ENCODE measurements around the gene MASP1.

MASP1 gene

DNA sequence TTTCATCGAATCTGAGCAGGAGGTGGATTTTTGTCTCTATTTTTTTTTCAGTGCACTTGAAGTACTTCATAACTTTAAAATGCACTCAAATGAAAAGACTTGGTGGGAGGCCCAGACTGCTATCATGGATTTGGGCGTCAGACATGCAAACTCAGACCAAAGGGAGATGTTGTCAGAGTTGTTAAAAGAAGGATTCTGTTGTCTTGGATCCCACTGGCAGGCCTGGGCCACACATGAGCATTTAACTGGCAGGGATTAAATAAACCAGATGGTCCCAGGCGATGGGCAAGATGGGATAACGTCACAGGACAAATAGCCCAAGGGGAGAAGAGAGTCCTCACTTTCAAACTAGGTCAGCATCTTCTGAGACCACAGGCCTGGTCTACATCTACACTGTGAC lies 78.8 kb downstream of the MASP1 start:
- Histone ChIP-seq H3K27ac (peak overlapping the region; percentile 29 to 81), H3K4me3 (no peak overlapping the region)
- TF ChIP-seq, protein P1, sequence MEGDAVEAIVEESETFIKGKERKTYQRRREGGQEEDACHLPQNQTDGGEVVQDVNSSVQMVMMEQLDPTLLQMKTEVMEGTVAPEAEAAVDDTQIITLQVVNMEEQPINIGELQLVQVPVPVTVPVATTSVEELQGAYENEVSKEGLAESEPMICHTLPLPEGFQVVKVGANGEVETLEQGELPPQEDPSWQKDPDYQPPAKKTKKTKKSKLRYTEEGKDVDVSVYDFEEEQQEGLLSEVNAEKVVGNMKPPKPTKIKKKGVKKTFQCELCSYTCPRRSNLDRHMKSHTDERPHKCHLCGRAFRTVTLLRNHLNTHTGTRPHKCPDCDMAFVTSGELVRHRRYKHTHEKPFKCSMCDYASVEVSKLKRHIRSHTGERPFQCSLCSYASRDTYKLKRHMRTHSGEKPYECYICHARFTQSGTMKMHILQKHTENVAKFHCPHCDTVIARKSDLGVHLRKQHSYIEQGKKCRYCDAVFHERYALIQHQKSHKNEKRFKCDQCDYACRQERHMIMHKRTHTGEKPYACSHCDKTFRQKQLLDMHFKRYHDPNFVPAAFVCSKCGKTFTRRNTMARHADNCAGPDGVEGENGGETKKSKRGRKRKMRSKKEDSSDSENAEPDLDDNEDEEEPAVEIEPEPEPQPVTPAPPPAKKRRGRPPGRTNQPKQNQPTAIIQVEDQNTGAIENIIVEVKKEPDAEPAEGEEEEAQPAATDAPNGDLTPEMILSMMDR (IDR thresholded peaks at IDR 0.05) = no peak
- no peak for DNase-seq (ENCODE audit: low spot score)

DNA sequence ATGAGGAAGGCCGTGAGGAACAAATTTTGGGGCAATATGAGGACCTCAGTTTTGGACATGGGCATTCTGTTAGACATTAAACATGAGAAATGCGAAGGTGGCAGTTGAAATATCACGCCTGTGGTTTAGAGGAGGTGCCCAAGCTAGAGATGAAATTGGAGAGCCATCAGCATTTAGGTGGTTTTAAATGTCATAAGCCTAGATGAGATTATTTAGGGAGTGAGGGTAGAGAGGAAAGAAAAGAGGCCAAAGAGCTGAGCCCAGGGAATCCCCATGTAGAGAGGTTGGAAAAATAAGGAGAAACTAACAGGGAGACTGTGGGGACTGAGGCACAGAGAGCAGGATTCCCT lies 79.4 kb downstream of the MASP1 start:
- TF ChIP-seq, protein P1 (IDR thresholded peaks at IDR 0.05) = no peak
- DNase-seq (ENCODE audit: low spot score) = no peak
- H3K27ac ChIP-seq = peak overlapping the region; percentile 29 to 81
- no peak overlapping the region for H3K4me3 ChIP-seq

DNA sequence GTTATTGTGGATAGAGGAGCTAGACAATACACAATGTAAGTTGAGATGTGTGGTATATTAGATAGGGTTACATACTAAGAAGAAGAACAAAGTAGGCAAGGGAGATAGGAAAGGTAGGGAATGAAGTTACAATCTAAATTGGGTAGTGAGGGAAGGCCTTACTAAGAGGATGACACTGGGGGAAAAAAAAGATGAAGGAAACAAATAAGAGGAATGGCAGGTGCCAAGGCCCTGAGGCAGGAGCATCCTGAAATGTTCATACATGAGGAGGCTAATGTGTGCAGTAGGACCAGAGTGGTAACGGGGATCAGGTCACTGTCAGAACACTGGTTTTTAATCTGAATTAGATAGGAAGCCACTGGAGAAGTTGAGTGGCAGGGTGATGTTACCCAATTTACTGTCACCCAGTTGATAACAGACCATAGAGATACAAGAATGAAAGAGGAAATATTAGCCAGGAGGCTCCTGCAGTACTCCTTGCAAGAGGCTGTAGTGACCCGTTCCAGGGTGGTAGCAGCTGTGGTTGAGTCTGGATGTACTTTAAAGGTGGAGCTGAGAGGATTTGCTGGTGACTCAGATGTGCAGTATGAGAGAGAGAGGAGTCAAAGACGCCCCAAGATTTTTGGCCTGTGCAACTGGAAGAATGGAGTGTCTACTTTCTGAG lies 79.9 kb downstream of the MASP1 start:
- peak overlapping the region; percentile 68 to 81 for H3K27ac ChIP-seq
- H3K4me3 ChIP-seq = no peak overlapping the region
- no peak for DNase-seq (ENCODE audit: low spot score)
- TF ChIP-seq, protein P1 (IDR thresholded peaks at IDR 0.05) = no peak

DNA sequence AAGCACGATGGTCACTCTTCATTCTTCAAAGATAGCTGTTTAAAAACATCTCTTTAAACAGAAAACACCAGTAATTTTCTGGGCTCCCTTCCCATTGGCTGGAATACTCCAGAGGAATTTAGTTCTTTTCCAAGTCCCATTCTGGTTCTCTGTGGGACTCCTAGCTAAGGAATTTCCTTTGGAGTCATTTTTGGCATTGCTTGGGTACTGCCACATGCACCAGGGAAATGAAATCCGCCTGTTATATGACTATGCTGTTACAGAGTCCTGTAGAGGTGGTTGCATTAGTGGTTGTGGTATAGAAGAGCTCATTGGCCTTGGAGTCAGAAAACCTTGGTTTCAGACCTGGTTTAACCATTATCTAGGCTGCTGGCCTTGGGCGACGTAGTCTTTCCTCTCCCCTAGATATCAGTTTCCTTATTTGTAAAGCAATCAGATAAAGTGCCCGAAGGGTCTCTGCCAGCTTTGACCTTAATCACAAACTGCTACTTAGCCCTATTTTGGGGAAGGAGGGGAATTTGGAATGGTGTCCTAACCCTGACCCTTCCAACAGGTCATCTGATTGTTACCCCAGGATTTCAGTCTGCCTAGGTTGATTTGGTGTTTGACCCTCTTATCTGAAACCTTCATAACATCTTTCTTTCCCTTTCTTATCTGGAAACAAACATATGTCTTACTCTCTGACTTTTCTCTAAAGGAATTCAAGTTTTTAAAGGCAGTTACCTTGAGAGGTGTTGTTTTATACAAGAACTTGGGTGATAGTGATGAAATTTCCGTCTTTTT lies 80.8 kb downstream of the MASP1 start:
- H3K27ac ChIP-seq = peak overlapping the region; percentile 68 to 81
- no peak overlapping the region for H3K4me3 ChIP-seq
- no peak for DNase-seq (ENCODE audit: low spot score)

DNA sequence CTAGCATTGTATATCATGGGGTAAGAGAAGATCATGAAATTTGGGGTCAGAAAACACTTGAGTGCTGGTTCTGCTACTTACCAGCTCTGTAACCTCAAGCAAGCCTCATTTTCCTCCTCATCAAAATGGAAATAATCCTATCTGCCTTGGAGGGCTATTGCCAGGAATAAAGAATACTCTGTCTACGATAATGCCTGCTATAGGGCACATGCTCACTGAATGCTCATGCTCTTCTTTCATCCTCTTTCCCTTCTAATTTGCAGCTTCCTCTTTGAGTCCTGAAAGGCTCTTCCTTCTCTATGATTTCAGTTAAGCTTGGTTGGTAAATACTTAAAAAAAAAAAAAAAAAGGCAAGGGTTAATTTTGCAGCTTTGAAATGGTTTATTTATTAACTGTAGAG lies 81.4 kb downstream of the MASP1 start:
- DNase-seq (ENCODE audit: low spot score) = no peak
- Histone ChIP-seq H3K4me3 (no peak overlapping the region), H3K27ac (peak overlapping the region; percentile 68 to 81)
- TF ChIP-seq, protein P1 (IDR thresholded peaks at IDR 0.05) = no peak

More for the DNA sequence above, 80.8 kb downstream of the MASP1 start:
- TF ChIP-seq, protein P1 (IDR thresholded peaks at IDR 0.05) = no peak

DNA sequence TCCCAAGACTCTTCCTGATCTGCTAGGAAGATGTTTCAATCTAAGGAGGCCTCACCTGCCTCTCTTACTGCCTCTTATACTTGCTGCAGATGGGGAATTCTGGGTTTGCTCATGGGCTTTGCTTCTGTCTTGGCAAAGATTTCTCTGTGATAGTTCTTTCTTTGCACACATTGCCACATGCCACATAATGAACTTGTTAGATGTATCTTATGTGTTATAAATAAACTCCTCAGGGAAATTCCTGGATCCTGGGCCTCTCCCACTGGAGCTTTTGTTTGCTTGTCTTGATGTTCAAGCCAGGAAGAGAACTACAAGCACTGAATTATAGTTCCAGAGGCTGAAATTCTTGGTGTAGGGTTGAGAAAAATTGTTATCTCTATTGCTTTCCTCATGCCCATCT lies 82.0 kb downstream of the MASP1 start:
- TF ChIP-seq, protein P1 (IDR thresholded peaks at IDR 0.05) = no peak
- peak overlapping the region; percentile 68 to 81 for H3K27ac ChIP-seq
- no peak for DNase-seq (ENCODE audit: low spot score)
- no peak overlapping the region for H3K4me3 ChIP-seq

DNA sequence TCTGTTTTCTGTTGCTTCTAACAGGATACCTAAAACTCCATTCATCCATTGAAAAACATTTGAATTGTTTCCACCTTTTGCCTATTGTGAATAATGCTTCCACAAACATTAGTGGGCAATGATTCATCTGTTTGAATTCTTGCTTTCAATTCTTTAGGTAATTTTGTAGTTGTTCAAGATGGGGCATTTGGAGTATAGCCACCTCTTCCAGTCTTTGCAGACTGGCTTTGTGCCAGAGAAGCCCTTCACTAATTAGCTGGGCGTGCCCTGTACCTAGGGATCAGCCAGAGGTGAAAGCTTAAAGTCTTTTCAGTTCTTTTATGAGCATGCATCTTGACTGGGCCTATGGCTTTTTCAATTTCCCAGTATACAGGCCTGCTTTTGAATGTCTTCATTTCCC lies 83.4 kb downstream of the MASP1 start:
- no peak for DNase-seq (ENCODE audit: low spot score)
- Histone ChIP-seq H3K27ac (peak overlapping the region in 1 of 2 donors; percentile 81), H3K4me3 (no peak overlapping the region)
- TF ChIP-seq, protein P1 (IDR thresholded peaks at IDR 0.05) = no peak

Data from coronary artery (tissue), 2 donors.